ENCODE results near the gene PGM1.

DNA sequence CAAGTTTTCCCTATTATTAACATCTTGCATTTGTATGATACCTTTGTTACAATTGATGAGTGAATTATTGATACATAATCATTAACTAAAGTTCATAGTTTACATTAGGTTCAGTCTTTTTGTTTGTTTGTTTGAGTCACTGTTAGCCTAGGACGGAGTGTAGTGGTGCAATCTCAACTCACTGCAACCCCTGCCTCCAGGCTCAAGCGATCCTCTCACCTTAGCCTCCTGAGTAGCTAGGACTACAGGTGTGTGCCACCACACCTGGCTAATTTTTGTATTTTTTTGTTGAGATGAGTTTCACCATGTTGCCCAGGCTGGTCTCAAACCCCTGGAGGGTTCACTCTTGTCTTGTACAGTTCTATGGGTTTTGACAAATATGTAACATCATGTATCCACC, 33.9 kb upstream of the PGM1 start:
- TF ChIP-seq POLR2A (IDR thresholded peaks at IDR 0.05): no peak
- no peak for TF ChIP-seq CTCF (IDR thresholded peaks at IDR 0.05)
- no peak for TF ChIP-seq EP300 (IDR thresholded peaks at IDR 0.05)
